ENCODE results near the gene MYORG. TPM values are rescaled to one million over a fixed set of nuclear protein-coding genes. Genes with fewer than 3 reads are reported as not detected.
"Not testable (repeated sequence)": the region's sequence is repeated elsewhere in the genome, so short reads cannot be mapped to it uniquely, and the experiment has no call there.

The MYORG gene
- total and polyA plus RNA-seq, 9 of the 15 experiments (the other 6 are each of a cell fraction or from before 2014, with no cell fraction given) = 0.06 to 0.82 (median 0.18) TPM

GRCh38 chr9:34362614-34363214, 14.0 kb downstream of the MYORG start:
- intact Hi-C loops (cut with micrococcal nuclease) = no loop called here
- in situ Hi-C loops (cut with MboI) = no loop called here
- Histone ChIP-seq H4K20me1 (replicated peaks; ENCODE audit: control insufficient read depth, insufficient read depth, low read length) (no peaks in the 10 kb centered on the region), H3K4me3 (no peak overlapping the region), H2AFZ (ENCODE audit: low read depth, low read length) (no peak overlapping the region), H3K36me3 (ENCODE audit: control insufficient read depth, insufficient read depth, low read length) (no peaks in the 10 kb centered on the region), H3K9ac (ENCODE audit: insufficient read depth in 1 of 2, low read depth in 2 of 2, low read length in 2 of 2) (no peak overlapping the region), H3K4me1 (replicated peaks in 1 of 2; ENCODE audit: control insufficient read depth in 2 of 2, insufficient read depth in 2 of 2, low read length in 2 of 2) (no peaks in the 10 kb centered on the region), H3K27ac (ENCODE audit: extremely low read depth, low read depth, low read length) (no peak overlapping the region), H3K27me3 (ENCODE audit: control insufficient read depth in 2 of 2, insufficient read depth in 2 of 2, low read length in 2 of 2) (peaks cover 0 to 7% of the 10 kb centered on the region in 2 experiments; a peak in 1 of 5 replicates), H3K79me2 (ENCODE audit: control insufficient read depth, insufficient read depth, low read length) (no peaks in the 10 kb centered on the region), H3K9me1 (ENCODE audit: control insufficient read depth, insufficient read depth, low read length) (no peaks in the 10 kb centered on the region), H3K9me3 (replicated peaks; ENCODE audit: control insufficient read depth, insufficient read depth, low read depth, low read length) (no peaks in the 10 kb centered on the region), H3K4me2 (ENCODE audit: insufficient read depth, low read length) (no peak overlapping the region)
- ChIA-PET POLR2A (no interaction called here), CTCF (ENCODE audit: low intra/inter-chr PET ratio) (no interaction called here)
- FAIRE-seq (no peak), ATAC-seq (no peak), DNase-seq (ENCODE audit: extremely low read depth in 1 of 4, low spot score in 3 of 4) (no peak)
- BruUV-seq (replicated peaks) = no TSS peak
- TF ChIP-seq RNF219 (CRISPR knock-in tag; IDR thresholded peaks at IDR 0.05) (no peak), GTF2A2 (tag; IDR thresholded peaks at IDR 0.05) (no peak), REST (IDR thresholded peaks at IDR 0.05; ENCODE audit: borderline replicate concordance) (0 out of 2 replicates have a peak, but pooled peaks have one; percentile 5), REST (CRISPR knock-in tag; IDR thresholded peaks at IDR 0.05; ENCODE audit: low read depth) (no peak)
- WGBS (ENCODE audit: insufficient coverage, low coverage, missing lambda C conversion rate) = 10% methylated on average over 4 of the region's 4 CpGs

- H2AFZ ChIP-seq (ENCODE audit: low read depth, low read length); H3K27me3 ChIP-seq (ENCODE audit: control insufficient read depth in 2 of 2, insufficient read depth in 2 of 2, low read length in 2 of 2); intact Hi-C loops (cut with micrococcal nuclease); DNase-seq (ENCODE audit: extremely low read depth in 1 of 4, low spot score in 3 of 4); in situ Hi-C loops (cut with MboI); FAIRE-seq; H3K4me3 ChIP-seq; H3K4me1 ChIP-seq (replicated peaks in 1 of 2; ENCODE audit: control insufficient read depth in 2 of 2, insufficient read depth in 2 of 2, low read length in 2 of 2); CTCF ChIA-PET (ENCODE audit: low intra/inter-chr PET ratio); H3K4me2 ChIP-seq (ENCODE audit: insufficient read depth, low read length); H3K9ac ChIP-seq (ENCODE audit: insufficient read depth in 1 of 2, low read depth in 2 of 2, low read length in 2 of 2); H4K20me1 ChIP-seq (replicated peaks; ENCODE audit: control insufficient read depth, insufficient read depth, low read length); H3K9me3 ChIP-seq (replicated peaks; ENCODE audit: control insufficient read depth, insufficient read depth, low read depth, low read length); H3K36me3 ChIP-seq (ENCODE audit: control insufficient read depth, insufficient read depth, low read length); H3K27ac ChIP-seq (ENCODE audit: extremely low read depth, low read depth, low read length); H3K79me2 ChIP-seq (ENCODE audit: control insufficient read depth, insufficient read depth, low read length); H3K9me1 ChIP-seq (ENCODE audit: control insufficient read depth, insufficient read depth, low read length); ATAC-seq; BruUV-seq (replicated peaks): not testable (repeated sequence)
- 0% methylated on average over 1 of the region's 1 CpG for WGBS (ENCODE audit: insufficient coverage, low coverage, missing lambda C conversion rate)
- POLR2A ChIA-PET = interaction anchor here (0.6 to 0.9 kb wide), 2 partner anchors 11 to 20 kb away, joined by 3 to 4 read pairs; no protein-coding TSS in a partner anchor
Measured at GRCh38 chr9:34352957-34353356, 23.7 kb downstream of the MYORG start.

Measured in K562 (cell line).